ENCODE results near the gene SLC25A23.

SLC25A23 gene

DNA sequence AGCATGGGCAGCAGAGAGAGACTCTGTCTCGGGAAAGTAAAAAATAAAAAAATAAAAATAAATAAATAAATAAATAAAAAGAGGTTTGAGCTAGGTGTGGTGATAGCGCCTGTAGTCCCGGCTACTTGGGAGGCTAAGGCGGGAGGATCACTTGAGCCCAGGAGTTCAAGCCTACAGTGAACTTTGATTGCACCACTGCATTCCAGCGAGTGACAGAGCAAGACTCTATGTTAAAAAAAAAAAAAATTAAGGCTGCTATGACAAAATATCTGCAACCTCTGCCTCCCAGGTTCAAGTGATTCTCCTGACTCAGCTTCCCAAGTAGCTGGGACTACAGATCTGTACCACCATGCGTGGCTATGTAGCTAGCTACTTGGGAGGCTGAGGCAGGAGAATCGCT lies 25.2 kb upstream of the SLC25A23 start:
- Histone ChIP-seq H3K36me3 (replicated peaks; ENCODE audit: insufficient read depth, low read length) (no peaks in the 10 kb centered on the region), H3K4me2 (ENCODE audit: low read depth, low read length) (no peak overlapping the region), H3F3A (ENCODE audit: insufficient read depth, low read length) (no peaks in the 10 kb centered on the region), H3K27me3 (replicated peaks; ENCODE audit: insufficient read depth, low read length) (0 out of 2 replicates have a peak, but pooled peaks cover 3% of the 10 kb centered on the region), H3K9me2 (replicated peaks; ENCODE audit: insufficient read depth, low read length) (no peaks in the 10 kb centered on the region), H3K27ac (ENCODE audit: low read length) (no peak overlapping the region), H3K9me3 (replicated peaks; ENCODE audit: insufficient read depth, low read length) (no peaks in the 10 kb centered on the region), H3K4me3 (ENCODE audit: low read length) (no peak overlapping the region), H3K4me1 (ENCODE audit: low read length) (peaks cover 11% of the 10 kb centered on the region), H3K9ac (ENCODE audit: low read length) (no peak overlapping the region), H3K79me2 (ENCODE audit: low read length) (0 out of 2 replicates have a peak, but pooled peaks cover 4% of the 10 kb centered on the region), H2AFZ (ENCODE audit: low read length) (no peak overlapping the region), H4K20me1 (ENCODE audit: insufficient read depth, low read length) (no peaks in the 10 kb centered on the region)
- TF ChIP-seq EZH2phosphoT487 (IDR thresholded peaks at IDR 0.05; ENCODE audit: low read length): no peak
- TF ChIP-seq EZH2 (optimal IDR thresholded peaks at IDR 0.05; ENCODE audit: low read depth, low read length): no peak
- TF ChIP-seq, protein P1, sequence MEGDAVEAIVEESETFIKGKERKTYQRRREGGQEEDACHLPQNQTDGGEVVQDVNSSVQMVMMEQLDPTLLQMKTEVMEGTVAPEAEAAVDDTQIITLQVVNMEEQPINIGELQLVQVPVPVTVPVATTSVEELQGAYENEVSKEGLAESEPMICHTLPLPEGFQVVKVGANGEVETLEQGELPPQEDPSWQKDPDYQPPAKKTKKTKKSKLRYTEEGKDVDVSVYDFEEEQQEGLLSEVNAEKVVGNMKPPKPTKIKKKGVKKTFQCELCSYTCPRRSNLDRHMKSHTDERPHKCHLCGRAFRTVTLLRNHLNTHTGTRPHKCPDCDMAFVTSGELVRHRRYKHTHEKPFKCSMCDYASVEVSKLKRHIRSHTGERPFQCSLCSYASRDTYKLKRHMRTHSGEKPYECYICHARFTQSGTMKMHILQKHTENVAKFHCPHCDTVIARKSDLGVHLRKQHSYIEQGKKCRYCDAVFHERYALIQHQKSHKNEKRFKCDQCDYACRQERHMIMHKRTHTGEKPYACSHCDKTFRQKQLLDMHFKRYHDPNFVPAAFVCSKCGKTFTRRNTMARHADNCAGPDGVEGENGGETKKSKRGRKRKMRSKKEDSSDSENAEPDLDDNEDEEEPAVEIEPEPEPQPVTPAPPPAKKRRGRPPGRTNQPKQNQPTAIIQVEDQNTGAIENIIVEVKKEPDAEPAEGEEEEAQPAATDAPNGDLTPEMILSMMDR (IDR thresholded peaks at IDR 0.05; ENCODE audit: low read length): no peak
- DNase-seq: no peak

DNA sequence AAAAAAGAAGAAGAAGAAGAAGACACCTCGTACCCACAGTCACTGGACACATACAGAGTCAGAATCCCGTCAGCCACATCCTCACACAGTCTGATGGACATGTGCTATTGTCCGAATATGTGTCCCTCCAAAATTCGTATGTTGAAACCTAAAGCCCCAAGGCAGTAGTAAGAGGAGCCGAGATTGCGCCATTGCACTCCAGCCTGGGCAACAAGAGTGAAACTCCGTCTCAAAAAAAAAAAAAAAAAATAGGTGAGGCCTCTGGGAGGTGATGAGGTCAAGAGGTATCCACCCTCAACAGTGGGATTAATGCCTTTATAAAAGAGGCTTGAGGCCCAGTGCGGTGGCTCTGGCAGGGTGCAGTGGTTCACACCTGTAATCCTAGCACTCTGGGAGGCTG lies 24.6 kb upstream of the SLC25A23 start:
- Histone ChIP-seq H3F3A (ENCODE audit: insufficient read depth, low read length) (no peaks in the 10 kb centered on the region), H4K20me1 (ENCODE audit: insufficient read depth, low read length) (no peaks in the 10 kb centered on the region), H3K36me3 (replicated peaks; ENCODE audit: insufficient read depth, low read length) (no peaks in the 10 kb centered on the region), H3K9me3 (replicated peaks; ENCODE audit: insufficient read depth, low read length) (no peaks in the 10 kb centered on the region), H3K4me1 (ENCODE audit: low read length) (peaks cover 11% of the 10 kb centered on the region), H3K27me3 (replicated peaks; ENCODE audit: insufficient read depth, low read length) (0 out of 2 replicates have a peak, but pooled peaks cover 3% of the 10 kb centered on the region), H2AFZ (ENCODE audit: low read length) (no peak overlapping the region), H3K9ac (ENCODE audit: low read length) (no peak overlapping the region), H3K9me2 (replicated peaks; ENCODE audit: insufficient read depth, low read length) (no peaks in the 10 kb centered on the region), H3K27ac (ENCODE audit: low read length) (no peak overlapping the region), H3K4me2 (ENCODE audit: low read depth, low read length) (no peak overlapping the region), H3K4me3 (ENCODE audit: low read length) (no peak overlapping the region), H3K79me2 (ENCODE audit: low read length) (0 out of 2 replicates have a peak, but pooled peaks cover 4% of the 10 kb centered on the region)
- DNase-seq: no peak
- TF ChIP-seq EZH2 (optimal IDR thresholded peaks at IDR 0.05; ENCODE audit: low read depth, low read length): no peak
- no peak for TF ChIP-seq EZH2phosphoT487 (IDR thresholded peaks at IDR 0.05; ENCODE audit: low read length)
- TF ChIP-seq, protein P1 (IDR thresholded peaks at IDR 0.05; ENCODE audit: low read length): no peak

DNA sequence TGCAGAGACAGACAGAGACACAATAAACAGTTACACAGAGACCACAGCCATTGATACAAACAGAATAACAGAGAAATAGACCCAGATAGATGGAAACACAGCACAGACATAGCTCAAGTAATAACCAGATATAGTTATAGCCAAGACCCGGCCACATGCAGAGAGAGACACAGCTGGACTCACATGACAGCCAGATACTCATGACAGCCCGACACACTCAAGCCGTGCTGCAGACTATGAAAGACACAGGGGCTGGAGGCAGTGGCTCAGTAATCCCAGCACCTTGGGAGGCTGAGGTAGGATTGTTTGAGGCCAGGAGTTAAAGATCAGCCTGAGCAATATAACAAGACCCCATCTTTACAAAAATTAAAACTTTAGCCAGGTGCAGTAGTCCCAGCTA lies 23.6 kb upstream of the SLC25A23 start:
- no peak overlapping the region for H3K4me3 ChIP-seq (ENCODE audit: low read length)
- H2AFZ ChIP-seq (ENCODE audit: low read length): no peak overlapping the region
- peaks cover 11% of the 10 kb centered on the region for H3K4me1 ChIP-seq (ENCODE audit: low read length)
- H3K79me2 ChIP-seq (ENCODE audit: low read length): 0 out of 2 replicates have a peak, but pooled peaks cover 4% of the 10 kb centered on the region
- H3K27me3 ChIP-seq (replicated peaks; ENCODE audit: insufficient read depth, low read length): 0 out of 2 replicates have a peak, but pooled peaks cover 3% of the 10 kb centered on the region
- H4K20me1 ChIP-seq (ENCODE audit: insufficient read depth, low read length): no peaks in the 10 kb centered on the region
- no peaks in the 10 kb centered on the region for H3K9me3 ChIP-seq (replicated peaks; ENCODE audit: insufficient read depth, low read length)
- no peak for DNase-seq
- TF ChIP-seq EZH2phosphoT487 (IDR thresholded peaks at IDR 0.05; ENCODE audit: low read length) (no peak), EZH2 (optimal IDR thresholded peaks at IDR 0.05; ENCODE audit: low read depth, low read length) (no peak)
- TF ChIP-seq, protein P1 (IDR thresholded peaks at IDR 0.05; ENCODE audit: low read length): no peak
- H3F3A ChIP-seq (ENCODE audit: insufficient read depth, low read length): no peaks in the 10 kb centered on the region
- no peak overlapping the region for H3K27ac ChIP-seq (ENCODE audit: low read length)
- no peaks in the 10 kb centered on the region for H3K9me2 ChIP-seq (replicated peaks; ENCODE audit: insufficient read depth, low read length)
- H3K4me2 ChIP-seq (ENCODE audit: low read depth, low read length): no peak overlapping the region
- H3K36me3 ChIP-seq (replicated peaks; ENCODE audit: insufficient read depth, low read length): no peaks in the 10 kb centered on the region
- H3K9ac ChIP-seq (ENCODE audit: low read length): no peak overlapping the region
